SK-N-SH treated with all-trans-retinoic acid at 6 μM for 48 hours (cell line): ENCODE results near the gene PALLD.
A peak's percentile ranks its signal among the peaks of the same experiment; 100 is the strongest.

ENCODE experiments used
- ATAC-seq: fragments of 200-7000 bp; cut with Tn5 transposase; 3 replicates; pipeline ENCODE4 v1.9.1; 2020; ENCODE audit warnings: mild to moderate bottlenecking, moderate library complexity
- ARNTL ChIP-seq: fragments of 450-650 bp; formaldehyde crosslinking; IDR thresholded peaks from 2 replicates; pipeline ENCODE4 v1.5.0; 2020; ENCODE audit warnings: low read depth, mild to moderate bottlenecking, moderate library complexity, borderline replicate concordance
- CREB5 ChIP-seq: fragments of 250-450 bp; sonication (Bioruptor Pico); IDR thresholded peaks from 2 replicates; pipeline ENCODE4 v1.5.1; 2020; ENCODE audit warnings: low read depth, mild to moderate bottlenecking, moderate library complexity
- CSDC2 ChIP-seq: fragments of 250-450 bp; sonication (Bioruptor Pico); IDR thresholded peaks from 2 replicates; pipeline ENCODE4 v1.5.0; 2020; ENCODE audit warnings: mild to moderate bottlenecking, moderate library complexity
- CSRNP3 ChIP-seq: fragments of 250-450 bp; sonication (Bioruptor Pico); IDR thresholded peaks from 2 replicates; pipeline ENCODE4 v1.5.1; 2021; ENCODE audit warnings: mild to moderate bottlenecking, moderate library complexity
- GLIS3 ChIP-seq: fragments of 250-450 bp; sonication (Bioruptor Pico); IDR thresholded peaks from 2 replicates; pipeline ENCODE4 v1.5.0; 2020; ENCODE audit warnings: mild to moderate bottlenecking, moderate library complexity
- ISL1 ChIP-seq: fragments of 250-450 bp; sonication (Bioruptor Pico); IDR thresholded peaks from 2 replicates; pipeline ENCODE4 v2.1.2; 2022; ENCODE audit warnings: mild to moderate bottlenecking, moderate library complexity
- OSR1 ChIP-seq: fragments of 250-450 bp; sonication (Bioruptor Pico); IDR thresholded peaks from 2 replicates; pipeline ENCODE4 v1.8.0; 2022; ENCODE audit warnings: moderate library complexity, mild to moderate bottlenecking, inconsistent platforms
- POU6F1 ChIP-seq: fragments of 250-450 bp; sonication (Bioruptor Pico); IDR thresholded peaks from 2 replicates; pipeline ENCODE4 v1.8.0; 2021; ENCODE audit warnings: low read depth, mild to moderate bottlenecking, moderate library complexity, borderline replicate concordance
- PPARA ChIP-seq: fragments of 250-450 bp; sonication (Bioruptor Pico); IDR thresholded peaks from 2 replicates; pipeline ENCODE4 v1.5.0; 2020; ENCODE audit warnings: mild to moderate bottlenecking, borderline replicate concordance
- RARB ChIP-seq: fragments of 250-450 bp; sonication (Bioruptor Pico); IDR thresholded peaks from 2 replicates; pipeline ENCODE4 v1.8.0; 2021; ENCODE audit warnings: mild to moderate bottlenecking, moderate library complexity
- TCF4 ChIP-seq: fragments of 250-450 bp; sonication (Bioruptor Pico); IDR thresholded peaks from 2 replicates; pipeline ENCODE4 v1.8.0; 2021; ENCODE audit warnings: mild to moderate bottlenecking, moderate library complexity, borderline replicate concordance
- TOX ChIP-seq: fragments of 250-450 bp; sonication (Bioruptor Pico); IDR thresholded peaks from 2 replicates; pipeline ENCODE4 v1.8.0; 2021; ENCODE audit warnings: mild to moderate bottlenecking, moderate library complexity, borderline replicate concordance
- TSHZ2 ChIP-seq: fragments of 250-450 bp; sonication (Bioruptor Pico); IDR thresholded peaks from 2 replicates; pipeline ENCODE4 v1.5.0; 2020; ENCODE audit warnings: mild to moderate bottlenecking, moderate library complexity
- ZC3H10 ChIP-seq: fragments of 250-450 bp; sonication (Bioruptor Pico); IDR thresholded peaks from 2 replicates; pipeline ENCODE4 v1.5.1; 2021; ENCODE audit warnings: mild to moderate bottlenecking, moderate library complexity
- ZFP3 ChIP-seq: fragments of 250-450 bp; sonication (Bioruptor Pico); IDR thresholded peaks from 2 replicates; pipeline ENCODE4 v1.5.0; 2020; ENCODE audit warnings: mild to moderate bottlenecking, moderate library complexity
- ZFP30 ChIP-seq: fragments of 450-650 bp; formaldehyde crosslinking; IDR thresholded peaks from 2 replicates; pipeline ENCODE4 v1.5.0; 2022; ENCODE audit warnings: mild to moderate bottlenecking, moderate library complexity
- ZNF565 ChIP-seq: fragments of 450-650 bp; formaldehyde crosslinking; conservative IDR thresholded peaks from 2 replicates; pipeline ENCODE4 v1.5.0; 2020; ENCODE audit warnings: low read depth, mild to moderate bottlenecking, moderate library complexity
- ZNF8 ChIP-seq: fragments of 450-650 bp; formaldehyde crosslinking; IDR thresholded peaks from 2 replicates; pipeline ENCODE4 v1.5.0; 2020; ENCODE audit warnings: mild to moderate bottlenecking, moderate library complexity

Gene PALLD

GRCh38 chr4:168794881-168795280 lies 298.0 kb downstream of the PALLD start:
- no peak for ATAC-seq

GRCh38 chr4:168795346-168795745 lies 298.5 kb downstream of the PALLD start:
- no peak for ATAC-seq
- TF ChIP-seq POU6F1 (CRISPR knock-in tag) (no peak), RARB (CRISPR knock-in tag) (no peak), ZC3H10 (no peak), ZNF8 (CRISPR knock-in tag) (no peak), TCF4 (CRISPR knock-in tag) (no peak), CSDC2 (CRISPR knock-in tag) (no peak)
- TF ChIP-seq, all 23 proteins: peak for 0

More at GRCh38 chr4:168794881-168795280, 298.0 kb downstream of the PALLD start:
- TF ChIP-seq OSR1 (CRISPR knock-in tag) (no peak), TSHZ2 (CRISPR knock-in tag) (no peak), ZFP3 (CRISPR knock-in tag) (no peak), ZNF565 (CRISPR knock-in tag) (no peak), ISL1 (no peak), ZNF8 (CRISPR knock-in tag) (no peak), CSDC2 (CRISPR knock-in tag) (no peak), CREB5 (CRISPR knock-in tag) (no peak), ZC3H10 (no peak), CSRNP3 (CRISPR knock-in tag) (no peak), ARNTL (CRISPR knock-in tag) (no peak), GLIS3 (CRISPR knock-in tag) (no peak), PPARA (CRISPR knock-in tag) (no peak), POU6F1 (CRISPR knock-in tag) (no peak), ZFP30 (CRISPR knock-in tag) (no peak), TOX (CRISPR knock-in tag) (no peak)

GRCh38 chr4:168796362-168797106 lies 299.7 kb downstream of the PALLD start:
- peak; percentile 95 for ATAC-seq
- TF ChIP-seq ISL1 = peak; percentile 81
- TF ChIP-seq ZFP3 (CRISPR knock-in tag) = peak; percentile 49; the same call in 1 of the 2 replicates
- peak; percentile 65 for TF ChIP-seq CREB5 (CRISPR knock-in tag)
- no peak for TF ChIP-seq TCF4 (CRISPR knock-in tag)
